GM18526 (cell line): Measurements from ENCODE around the gene CEP55.

Source experiments
- POLR2A ChIP-seq: IDR thresholded peaks from 3 replicates; pipeline ENCODE4 v1.6.1; 2011; ENCODE audit not compliant: insufficient read length; ENCODE audit errors: extremely low read depth

CEP55 gene

GRCh38 chr10:93496322-93497041 lies at the start of gene CEP55:
Gene CEP55, plus strand, starts transcription at chr10:93496612. Its CDS starts 3,440 bp downstream, at chr10:93500052.
- peak; percentile 87 for TF ChIP-seq POLR2A

GRCh38 chr10:93447019-93447418 lies 49.4 kb upstream of the CEP55 start:
- no peak for TF ChIP-seq POLR2A

- no peak for TF ChIP-seq POLR2A
These were observed 48.4 kb upstream of the CEP55 start for GRCh38 chr10:93447970-93448369.

- TF ChIP-seq POLR2A = no peak
These were observed 45.0 kb upstream of the CEP55 start for GRCh38 chr10:93451244-93451947.

- no peak for TF ChIP-seq POLR2A
These were observed 44.3 kb upstream of the CEP55 start for GRCh38 chr10:93452143-93452542.

- no peak for TF ChIP-seq POLR2A
These were observed 42.3 kb upstream of the CEP55 start for GRCh38 chr10:93454146-93454545.

GRCh38 chr10:93454736-93455135 lies 41.7 kb upstream of the CEP55 start:
- no peak for TF ChIP-seq POLR2A

GRCh38 chr10:93456480-93456879 lies 39.9 kb upstream of the CEP55 start:
- no peak for TF ChIP-seq POLR2A

- no peak for TF ChIP-seq POLR2A
These were observed 38.9 kb upstream of the CEP55 start for GRCh38 chr10:93457511-93457910.

GRCh38 chr10:93458821-93459257 lies 37.6 kb upstream of the CEP55 start:
- no peak for TF ChIP-seq POLR2A

- TF ChIP-seq POLR2A = no peak
These were observed 36.9 kb upstream of the CEP55 start for GRCh38 chr10:93459466-93459865.

GRCh38 chr10:93461109-93461806 lies 35.2 kb upstream of the CEP55 start:
- TF ChIP-seq POLR2A = no peak

GRCh38 chr10:93461807-93462178 lies 34.6 kb upstream of the CEP55 start:
- no peak for TF ChIP-seq POLR2A

- TF ChIP-seq POLR2A = no peak
These were observed 34.0 kb upstream of the CEP55 start for GRCh38 chr10:93462371-93462770.

GRCh38 chr10:93462881-93463280 lies 33.5 kb upstream of the CEP55 start:
- no peak for TF ChIP-seq POLR2A
